OCI-LY3 (cell line): ENCODE data around the gene HIP1.
"Not testable (repeated sequence)": the region's sequence is repeated elsewhere in the genome, so short reads cannot be mapped to it uniquely, and the experiment has no call there.

ENCODE experiments used
- EZH2phosphoT487 ChIP-seq: fragments of 200-600 bp; shearing (Covaris generic); IDR thresholded peaks from 2 replicates; pipeline ENCODE4 v1.6.1; 2018; ENCODE audit warnings: antibody characterized with exemption, mixed run types, low read depth
- TF ChIP-seq, protein P1 (sequence below): fragments of 200-600, 300-600 bp; sonication (generic); IDR thresholded peaks from 2 replicates; pipeline ENCODE4 v1.5.1; 2014; ENCODE audit warnings: antibody characterized with exemption, low read length, low read depth

DNA sequence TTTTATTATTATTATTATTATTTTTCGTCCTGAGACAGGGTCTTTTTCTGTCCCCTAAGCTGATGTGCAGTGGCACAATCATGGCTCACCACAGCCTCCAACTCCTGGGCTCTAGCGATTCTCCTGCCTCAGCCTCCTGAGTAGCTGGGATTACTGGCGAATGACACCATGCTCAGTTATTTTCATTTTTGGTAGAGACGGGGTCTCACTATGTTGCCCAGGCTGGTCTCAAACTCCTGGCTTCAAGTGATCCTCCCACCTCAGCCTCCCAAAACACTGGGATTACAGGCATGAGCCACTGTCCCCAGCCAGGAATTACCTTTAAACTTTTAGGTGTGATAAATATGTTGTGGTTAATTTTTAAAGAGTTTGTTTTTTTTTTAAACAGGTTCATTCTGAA lies 138.0 kb downstream of the HIP1 start:
- TF ChIP-seq, protein P1, sequence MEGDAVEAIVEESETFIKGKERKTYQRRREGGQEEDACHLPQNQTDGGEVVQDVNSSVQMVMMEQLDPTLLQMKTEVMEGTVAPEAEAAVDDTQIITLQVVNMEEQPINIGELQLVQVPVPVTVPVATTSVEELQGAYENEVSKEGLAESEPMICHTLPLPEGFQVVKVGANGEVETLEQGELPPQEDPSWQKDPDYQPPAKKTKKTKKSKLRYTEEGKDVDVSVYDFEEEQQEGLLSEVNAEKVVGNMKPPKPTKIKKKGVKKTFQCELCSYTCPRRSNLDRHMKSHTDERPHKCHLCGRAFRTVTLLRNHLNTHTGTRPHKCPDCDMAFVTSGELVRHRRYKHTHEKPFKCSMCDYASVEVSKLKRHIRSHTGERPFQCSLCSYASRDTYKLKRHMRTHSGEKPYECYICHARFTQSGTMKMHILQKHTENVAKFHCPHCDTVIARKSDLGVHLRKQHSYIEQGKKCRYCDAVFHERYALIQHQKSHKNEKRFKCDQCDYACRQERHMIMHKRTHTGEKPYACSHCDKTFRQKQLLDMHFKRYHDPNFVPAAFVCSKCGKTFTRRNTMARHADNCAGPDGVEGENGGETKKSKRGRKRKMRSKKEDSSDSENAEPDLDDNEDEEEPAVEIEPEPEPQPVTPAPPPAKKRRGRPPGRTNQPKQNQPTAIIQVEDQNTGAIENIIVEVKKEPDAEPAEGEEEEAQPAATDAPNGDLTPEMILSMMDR, result not testable (repeated sequence)
- TF ChIP-seq EZH2phosphoT487, result not testable (repeated sequence)
